HepG2 (cell line): ENCODE results near the gene ARPC1A. TPM values are rescaled to one million over a fixed set of nuclear protein-coding genes. Genes with fewer than 3 reads are reported as not detected.
A peak's percentile ranks its signal among the peaks of the same experiment; 100 is the strongest.

ENCODE experiments used
- ATM ChIP-seq: fragments of 450-650 bp; IDR thresholded peaks from 2 replicates; pipeline ENCODE4 v1.7.1; 2017; ENCODE audit warnings: mild to moderate bottlenecking, borderline replicate concordance
- DMTF1 ChIP-seq: sonication (generic); formaldehyde crosslinking; IDR thresholded peaks from 2 replicates; pipeline ENCODE4 v1.4.0; 2020; ENCODE audit warnings: mild to moderate bottlenecking, missing genetic modification reagents
- FOXA1 ChIP-seq, 2 experiments: fragments of 450-650 bp in 1 of 2; sonication (generic) in 1 of 2; formaldehyde crosslinking in 1 of 2; IDR thresholded peaks; 2 replicates each; pipeline versions ENCODE4 v1.4.0 to v1.6.1; 2016 to 2020; ENCODE audit warnings: missing genetic modification reagents in 1 of 2
- MXD1 ChIP-seq: sonication (generic); formaldehyde crosslinking; IDR thresholded peaks from 2 replicates; pipeline ENCODE4 v1.4.0; 2020; ENCODE audit warnings: mild to moderate bottlenecking, missing genetic modification reagents
- NFATC3 ChIP-seq: sonication (generic); formaldehyde crosslinking; IDR thresholded peaks from 2 replicates; pipeline ENCODE4 v1.5.1; 2020; ENCODE audit warnings: mild to moderate bottlenecking, missing genetic modification reagents
- PHB2 ChIP-seq: fragments of 450-650 bp; IDR thresholded peaks from 2 replicates; pipeline ENCODE4 v1.6.1; 2018; ENCODE audit not compliant: partially characterized antibody
- PHF20 ChIP-seq: sonication (generic); formaldehyde crosslinking; IDR thresholded peaks from 2 replicates; pipeline ENCODE4 v1.5.0; 2020; ENCODE audit warnings: mild to moderate bottlenecking, missing genetic modification reagents
- PHF8 ChIP-seq: sonication (generic); formaldehyde crosslinking; IDR thresholded peaks from 2 replicates; pipeline ENCODE4 v1.5.0; 2020; ENCODE audit warnings: missing genetic modification reagents
- RFX3 ChIP-seq: IDR thresholded peaks from 2 replicates; pipeline ENCODE4 v1.6.1; 2016; ENCODE audit warnings: missing biosample characterization, missing genetic modification reagents
- SP2 ChIP-seq: sonication (generic); formaldehyde crosslinking; IDR thresholded peaks from 2 replicates; pipeline ENCODE4 v1.5.1; 2020; ENCODE audit warnings: mild to moderate bottlenecking, missing genetic modification reagents
- SPEN ChIP-seq: sonication (generic); formaldehyde crosslinking; IDR thresholded peaks from 2 replicates; pipeline ENCODE4 v1.5.1; 2020; ENCODE audit warnings: low read depth, mild to moderate bottlenecking, missing genetic modification reagents
- ZNF136 ChIP-seq: sonication (generic); formaldehyde crosslinking; IDR thresholded peaks from 2 replicates; pipeline ENCODE4 v1.8.1; 2022; ENCODE audit warnings: low read depth, mild to moderate bottlenecking, moderate library complexity, missing genetic modification reagents
- ZNF225 ChIP-seq: sonication (generic); formaldehyde crosslinking; IDR thresholded peaks from 2 replicates; pipeline ENCODE4 v1.4.0; 2020; ENCODE audit warnings: mild to moderate bottlenecking, missing genetic modification reagents
- ZNF609 ChIP-seq: sonication (generic); formaldehyde crosslinking; IDR thresholded peaks from 2 replicates; pipeline ENCODE4 v1.4.0; 2020; ENCODE audit warnings: mild to moderate bottlenecking, missing genetic modification reagents, borderline replicate concordance
- ZNF777 ChIP-seq: sonication (generic); formaldehyde crosslinking; IDR thresholded peaks from 2 replicates; pipeline ENCODE4 v1.4.0; 2020; ENCODE audit warnings: missing genetic modification reagents
- polyA plus RNA-seq, 8 experiments: library from polyadenylated mRNA; depleted of rRNA in 3 of 8; stranded (reverse) in 7 of 8; unstranded in 1 of 8; fragments of >200 nt; fragmentation: Illumina TruSeq in 4 of 8; extraction: Trizol in 4 of 8; gene quantifications; 2 replicates each; pipeline versions ENCODE4 v1.2.1 to v1.2.3, GENCODE V29; 2011 to 2016; ENCODE audit warnings: low read depth in 4 of 8, missing spikeins in 1 of 8, mixed read lengths in 1 of 8; ENCODE audit not compliant: insufficient read depth in 1 of 8
- total RNA-seq, 5 experiments: library from RNA; depleted of rRNA; stranded (reverse); fragments of >200 nt; fragmentation: Illumina TruSeq; extraction: Trizol; gene quantifications; 2 replicates each; pipeline ENCODE4 v1.2.3, GENCODE V29; 2016; ENCODE audit warnings: low read depth in 1 of 5
- TF ChIP-seq, protein P1 (sequence below): sonication (generic); formaldehyde crosslinking; IDR thresholded peaks from 2 replicates; pipeline ENCODE4 v1.4.0; 2020; ENCODE audit warnings: missing genetic modification reagents, borderline replicate concordance

Gene ARPC1A
- total and polyA plus RNA-seq, 2 of the 13 experiments (the other 11 are each of a cell fraction or from before 2014, with no cell fraction given) = 44.3 to 88.5 TPM

DNA sequence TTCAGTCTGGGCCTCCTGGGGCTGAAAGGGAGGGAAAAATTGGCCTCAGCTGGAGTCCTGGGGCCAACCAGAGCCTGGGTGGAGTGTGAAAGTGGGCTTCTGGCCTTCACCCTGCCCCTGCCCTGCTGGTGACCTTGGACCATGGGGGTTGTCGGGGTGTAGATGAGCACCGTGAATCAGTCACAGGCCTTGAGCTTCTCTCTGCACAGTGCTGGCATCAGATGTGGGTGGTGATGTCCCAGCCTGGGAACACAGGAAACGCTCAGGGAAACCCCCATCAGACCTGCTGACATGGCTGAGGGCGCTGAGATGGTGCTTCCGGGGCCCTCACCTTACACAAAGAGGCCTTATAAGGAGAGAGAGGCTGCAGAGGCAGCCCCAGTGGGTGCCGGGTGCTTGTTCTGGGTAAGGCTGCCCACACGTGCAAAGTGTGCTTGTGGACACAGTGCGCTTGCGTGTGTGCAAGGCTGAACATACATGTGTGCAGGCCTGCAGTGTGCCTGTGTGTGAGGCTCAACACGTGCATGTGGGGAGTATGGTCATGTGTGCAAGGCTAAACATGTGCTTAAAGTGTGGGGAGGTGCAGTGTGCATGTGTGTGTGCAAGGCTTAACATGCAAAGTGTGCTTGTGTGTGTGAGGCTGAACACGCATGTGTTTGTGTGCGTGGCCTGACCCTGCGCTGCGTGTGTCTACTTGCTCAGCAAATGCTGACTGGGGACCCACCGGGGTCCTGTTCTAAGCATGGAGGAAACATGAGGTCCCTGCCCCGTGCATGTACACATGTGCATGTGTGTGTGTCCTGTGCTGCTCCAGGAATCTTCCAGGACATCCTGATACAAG, 55.3 kb downstream of the ARPC1A start (continued):
- no peak; the same call in 1 of the 2 replicates for TF ChIP-seq ZNF136 (CRISPR knock-in tag)
- no peak for TF ChIP-seq NFATC3
- TF ChIP-seq, protein P1, sequence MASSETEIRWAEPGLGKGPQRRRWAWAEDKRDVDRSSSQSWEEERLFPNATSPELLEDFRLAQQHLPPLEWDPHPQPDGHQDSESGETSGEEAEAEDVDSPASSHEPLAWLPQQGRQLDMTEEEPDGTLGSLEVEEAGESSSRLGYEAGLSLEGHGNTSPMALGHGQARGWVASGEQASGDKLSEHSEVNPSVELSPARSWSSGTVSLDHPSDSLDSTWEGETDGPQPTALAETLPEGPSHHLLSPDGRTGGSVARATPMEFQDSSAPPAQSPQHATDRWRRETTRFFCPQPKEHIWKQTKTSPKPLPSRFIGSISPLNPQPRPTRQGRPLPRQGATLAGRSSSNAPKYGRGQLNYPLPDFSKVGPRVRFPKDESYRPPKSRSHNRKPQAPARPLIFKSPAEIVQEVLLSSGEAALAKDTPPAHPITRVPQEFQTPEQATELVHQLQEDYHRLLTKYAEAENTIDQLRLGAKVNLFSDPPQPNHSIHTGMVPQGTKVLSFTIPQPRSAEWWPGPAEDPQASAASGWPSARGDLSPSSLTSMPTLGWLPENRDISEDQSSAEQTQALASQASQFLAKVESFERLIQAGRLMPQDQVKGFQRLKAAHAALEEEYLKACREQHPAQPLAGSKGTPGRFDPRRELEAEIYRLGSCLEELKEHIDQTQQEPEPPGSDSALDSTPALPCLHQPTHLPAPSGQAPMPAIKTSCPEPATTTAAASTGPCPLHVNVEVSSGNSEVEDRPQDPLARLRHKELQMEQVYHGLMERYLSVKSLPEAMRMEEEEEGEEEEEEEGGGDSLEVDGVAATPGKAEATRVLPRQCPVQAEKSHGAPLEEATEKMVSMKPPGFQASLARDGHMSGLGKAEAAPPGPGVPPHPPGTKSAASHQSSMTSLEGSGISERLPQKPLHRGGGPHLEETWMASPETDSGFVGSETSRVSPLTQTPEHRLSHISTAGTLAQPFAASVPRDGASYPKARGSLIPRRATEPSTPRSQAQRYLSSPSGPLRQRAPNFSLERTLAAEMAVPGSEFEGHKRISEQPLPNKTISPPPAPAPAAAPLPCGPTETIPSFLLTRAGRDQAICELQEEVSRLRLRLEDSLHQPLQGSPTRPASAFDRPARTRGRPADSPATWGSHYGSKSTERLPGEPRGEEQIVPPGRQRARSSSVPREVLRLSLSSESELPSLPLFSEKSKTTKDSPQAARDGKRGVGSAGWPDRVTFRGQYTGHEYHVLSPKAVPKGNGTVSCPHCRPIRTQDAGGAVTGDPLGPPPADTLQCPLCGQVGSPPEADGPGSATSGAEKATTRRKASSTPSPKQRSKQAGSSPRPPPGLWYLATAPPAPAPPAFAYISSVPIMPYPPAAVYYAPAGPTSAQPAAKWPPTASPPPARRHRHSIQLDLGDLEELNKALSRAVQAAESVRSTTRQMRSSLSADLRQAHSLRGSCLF (CRISPR knock-in tag) = no peak
- no peak for TF ChIP-seq RFX3
- TF ChIP-seq PHF8 (CRISPR knock-in tag) = no peak
- no peak for TF ChIP-seq PHB2
- TF ChIP-seq DMTF1 (CRISPR knock-in tag) = no peak
- TF ChIP-seq FOXA1 (IDR thresholded peaks at IDR 0.05) = no peak
- no peak; the same call in 1 of the 2 replicates for TF ChIP-seq FOXA1 (CRISPR knock-in tag; IDR thresholded peaks at IDR 0.05)
- no peak for TF ChIP-seq ATM
- no peak for TF ChIP-seq ZNF225 (CRISPR knock-in tag)
- TF ChIP-seq SP2 (CRISPR knock-in tag) = no peak
- TF ChIP-seq SPEN = peak; percentile 15; the same call in 1 of the 2 replicates
- no peak for TF ChIP-seq ZNF777
- TF ChIP-seq MXD1 (CRISPR knock-in tag) = peak; percentile 16; the same call in 1 of the 2 replicates
- no peak; the same call in 1 of the 2 replicates for TF ChIP-seq ZNF609 (CRISPR knock-in tag)
- TF ChIP-seq PHF20 (CRISPR knock-in tag) = no peak; the same call in 1 of the 2 replicates
